ENCODE results near the gene ENTPD8. TPM values are rescaled to one million over a fixed set of nuclear protein-coding genes. Genes with fewer than 3 reads are reported as not detected.

Gene ENTPD8
- total RNA-seq, 4 donors from 2014 or later = not detected

DNA sequence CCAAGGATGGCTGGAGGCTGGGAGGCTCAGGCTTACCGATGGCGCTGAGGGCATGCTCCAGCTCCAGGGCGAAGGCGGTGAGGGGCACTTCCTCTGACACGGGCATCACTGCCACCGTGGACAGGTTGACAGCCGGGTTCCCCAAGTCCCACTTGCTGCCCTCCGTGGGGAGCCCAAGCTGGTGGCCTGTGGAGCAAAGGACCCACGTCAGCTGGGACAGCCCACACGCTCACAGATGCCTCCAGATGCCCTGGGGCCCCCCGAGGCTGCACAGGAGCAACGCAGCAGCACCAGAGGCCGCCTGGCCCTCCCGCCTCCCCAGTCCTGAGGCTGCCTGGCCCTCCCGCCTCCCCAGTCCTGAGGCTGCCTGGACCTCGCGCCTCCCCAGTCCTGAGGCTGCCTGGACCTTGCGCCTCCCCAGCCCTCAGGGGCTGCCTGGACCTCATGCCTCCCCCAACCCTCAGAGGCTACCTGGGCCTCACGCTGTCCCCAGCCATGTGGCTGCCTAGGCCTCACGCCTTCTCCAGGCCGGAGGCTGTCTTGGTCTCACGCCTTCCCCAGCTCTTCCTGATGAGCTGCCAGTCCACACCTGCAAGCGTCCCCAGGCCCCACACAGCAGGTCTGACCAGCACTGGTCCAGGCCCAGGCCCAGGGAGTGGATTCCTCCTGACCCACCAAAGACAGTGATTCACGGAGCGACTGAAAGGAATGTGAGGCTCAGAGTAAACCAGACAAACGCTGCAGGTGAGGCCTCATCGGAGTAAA lies 43.6 kb upstream of the ENTPD8 start:
- peaks cover 0 to 12% (median 4%) of the 10 kb centered on the region in 4 donors for H3K4me1 ChIP-seq
- H3K27ac ChIP-seq = no peak overlapping the region
- no peaks in the 10 kb centered on the region for H3K27me3 ChIP-seq
- TF ChIP-seq EP300 (IDR thresholded peaks at IDR 0.05) (no peak), POLR2A (IDR thresholded peaks at IDR 0.05) (no peak)
- TF ChIP-seq, protein P1, sequence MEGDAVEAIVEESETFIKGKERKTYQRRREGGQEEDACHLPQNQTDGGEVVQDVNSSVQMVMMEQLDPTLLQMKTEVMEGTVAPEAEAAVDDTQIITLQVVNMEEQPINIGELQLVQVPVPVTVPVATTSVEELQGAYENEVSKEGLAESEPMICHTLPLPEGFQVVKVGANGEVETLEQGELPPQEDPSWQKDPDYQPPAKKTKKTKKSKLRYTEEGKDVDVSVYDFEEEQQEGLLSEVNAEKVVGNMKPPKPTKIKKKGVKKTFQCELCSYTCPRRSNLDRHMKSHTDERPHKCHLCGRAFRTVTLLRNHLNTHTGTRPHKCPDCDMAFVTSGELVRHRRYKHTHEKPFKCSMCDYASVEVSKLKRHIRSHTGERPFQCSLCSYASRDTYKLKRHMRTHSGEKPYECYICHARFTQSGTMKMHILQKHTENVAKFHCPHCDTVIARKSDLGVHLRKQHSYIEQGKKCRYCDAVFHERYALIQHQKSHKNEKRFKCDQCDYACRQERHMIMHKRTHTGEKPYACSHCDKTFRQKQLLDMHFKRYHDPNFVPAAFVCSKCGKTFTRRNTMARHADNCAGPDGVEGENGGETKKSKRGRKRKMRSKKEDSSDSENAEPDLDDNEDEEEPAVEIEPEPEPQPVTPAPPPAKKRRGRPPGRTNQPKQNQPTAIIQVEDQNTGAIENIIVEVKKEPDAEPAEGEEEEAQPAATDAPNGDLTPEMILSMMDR (IDR thresholded peaks at IDR 0.05) = no peak
- no peaks in the 10 kb centered on the region for H3K9me3 ChIP-seq
- no peak overlapping the region for H3K4me3 ChIP-seq
- no peak for DNase-seq (ENCODE audit: low spot score in 2 of 2)
- H3K36me3 ChIP-seq = peaks cover 0 to 31% (median 0%) of the 10 kb centered on the region in 3 donors
- 88 to 91% methylated on average over 20 to 25 of the region's 27 CpGs for WGBS, 2 donors

DNA sequence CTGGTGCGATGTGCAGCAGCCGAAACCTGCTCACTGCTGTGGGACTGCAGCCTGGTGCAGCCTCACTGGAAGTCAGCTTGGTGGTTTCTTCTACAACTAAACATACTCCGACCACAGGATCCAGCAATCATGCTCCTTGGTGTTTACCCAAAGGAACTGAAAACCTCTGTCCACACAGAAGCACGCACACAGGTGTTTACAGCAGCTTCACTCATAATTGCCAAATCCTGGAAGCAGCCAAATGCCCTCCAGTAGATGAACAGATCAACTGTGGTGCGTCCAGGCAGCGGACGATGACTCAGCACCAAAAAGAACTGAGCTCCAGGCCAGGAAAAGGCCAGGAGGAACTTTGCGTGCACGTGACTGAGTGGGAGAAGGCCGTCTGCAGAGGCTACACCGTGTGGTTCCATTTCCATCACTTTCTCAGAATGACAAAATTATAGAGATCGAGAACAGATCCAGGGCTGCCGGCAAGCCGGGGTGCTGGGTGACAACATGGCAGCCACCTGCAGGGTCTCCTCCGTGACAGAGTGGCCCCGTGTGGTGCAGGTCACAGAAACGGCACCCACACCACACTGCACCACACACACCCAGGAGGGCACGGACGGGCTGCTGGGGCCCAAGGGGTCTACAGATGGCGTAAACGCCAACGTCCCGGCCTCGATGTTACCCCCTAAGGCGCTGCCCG lies 41.1 kb upstream of the ENTPD8 start:
- Histone ChIP-seq H3K4me3 (no peak overlapping the region), H3K4me1 (peaks cover 0 to 12% (median 4%) of the 10 kb centered on the region in 4 donors), H3K36me3 (peaks cover 0 to 34% (median 0%) of the 10 kb centered on the region in 3 donors), H3K9me3 (no peaks in the 10 kb centered on the region), H3K27ac (no peak overlapping the region), H3K27me3 (no peaks in the 10 kb centered on the region)
- TF ChIP-seq POLR2A (IDR thresholded peaks at IDR 0.05) (no peak), EP300 (IDR thresholded peaks at IDR 0.05) (peak in 1 of 2 donors; percentile 62)
- WGBS, 2 donors = 67 to 70% methylated on average over 24 to 26 of the region's 26 CpGs
- DNase-seq (ENCODE audit: low spot score in 2 of 2) = peak in 1 of 2 donors; percentile 67

DNA sequence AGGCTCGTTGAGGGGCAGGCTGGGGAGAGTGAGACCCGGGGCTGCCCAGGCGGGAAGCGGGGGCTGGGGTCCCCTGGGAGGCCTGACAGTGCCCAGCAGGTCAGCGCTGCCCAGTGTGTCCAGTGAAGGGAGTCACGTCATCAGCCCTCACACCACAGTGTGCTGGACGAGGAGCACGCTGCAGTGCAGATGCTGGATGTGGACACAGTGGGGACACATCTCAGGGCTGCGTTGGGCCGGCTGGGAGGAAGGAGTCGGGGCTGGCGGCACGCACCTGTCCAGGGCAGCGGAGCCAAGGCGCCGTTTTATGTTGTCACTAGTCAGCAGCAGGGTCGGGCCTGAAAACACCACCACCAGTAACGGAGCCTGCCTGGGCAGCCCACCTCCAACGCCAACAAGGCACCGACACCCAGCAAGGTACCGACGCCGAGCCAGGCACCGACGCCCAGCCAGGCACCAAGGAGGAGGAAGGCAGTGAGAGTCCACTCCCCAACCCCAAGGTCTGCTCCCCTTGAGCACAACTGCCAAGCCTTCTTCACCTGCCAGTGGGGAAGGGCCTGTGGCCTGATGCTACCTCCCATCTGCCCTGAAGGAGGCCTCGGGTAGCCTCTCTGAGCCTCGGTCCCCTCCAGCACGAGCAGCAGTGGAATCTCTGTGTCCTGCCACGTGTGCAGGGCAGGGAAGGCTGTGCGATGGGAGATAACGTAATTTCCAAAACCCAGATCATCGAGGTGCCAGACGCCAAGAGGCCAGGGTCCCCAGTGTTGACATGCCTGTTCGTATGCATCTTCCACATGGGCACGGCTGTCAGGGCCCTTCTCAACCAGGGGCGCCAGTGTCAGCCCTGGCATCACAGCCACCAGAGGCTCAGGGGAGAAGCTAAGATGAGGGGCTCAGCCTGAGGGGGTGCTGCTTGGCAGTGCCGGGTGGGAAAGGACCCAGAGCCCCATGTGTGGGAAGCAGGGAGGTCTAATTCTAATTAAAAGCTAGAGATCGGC lies 39.8 kb upstream of the ENTPD8 start:
- H3K9me3 ChIP-seq = peaks cover 0 to 11% (median 0%) of the 10 kb centered on the region in 4 donors
- H3K27me3 ChIP-seq = no peaks in the 10 kb centered on the region
- peaks cover 0 to 42% (median 0%) of the 10 kb centered on the region in 3 donors for H3K36me3 ChIP-seq
- H3K4me1 ChIP-seq = peaks cover 0 to 12% (median 4%) of the 10 kb centered on the region in 4 donors
- WGBS, 2 donors = 86 to 92% methylated on average over 26 to 34 of the region's 38 CpGs
- DNase-seq (ENCODE audit: low spot score in 2 of 2) = no peak
- TF ChIP-seq POLR2A (IDR thresholded peaks at IDR 0.05) = no peak
- no peak for TF ChIP-seq EP300 (IDR thresholded peaks at IDR 0.05)
- TF ChIP-seq, protein P1 (IDR thresholded peaks at IDR 0.05) = no peak
- no peak overlapping the region for H3K4me3 ChIP-seq
- H3K27ac ChIP-seq = no peak overlapping the region

DNA sequence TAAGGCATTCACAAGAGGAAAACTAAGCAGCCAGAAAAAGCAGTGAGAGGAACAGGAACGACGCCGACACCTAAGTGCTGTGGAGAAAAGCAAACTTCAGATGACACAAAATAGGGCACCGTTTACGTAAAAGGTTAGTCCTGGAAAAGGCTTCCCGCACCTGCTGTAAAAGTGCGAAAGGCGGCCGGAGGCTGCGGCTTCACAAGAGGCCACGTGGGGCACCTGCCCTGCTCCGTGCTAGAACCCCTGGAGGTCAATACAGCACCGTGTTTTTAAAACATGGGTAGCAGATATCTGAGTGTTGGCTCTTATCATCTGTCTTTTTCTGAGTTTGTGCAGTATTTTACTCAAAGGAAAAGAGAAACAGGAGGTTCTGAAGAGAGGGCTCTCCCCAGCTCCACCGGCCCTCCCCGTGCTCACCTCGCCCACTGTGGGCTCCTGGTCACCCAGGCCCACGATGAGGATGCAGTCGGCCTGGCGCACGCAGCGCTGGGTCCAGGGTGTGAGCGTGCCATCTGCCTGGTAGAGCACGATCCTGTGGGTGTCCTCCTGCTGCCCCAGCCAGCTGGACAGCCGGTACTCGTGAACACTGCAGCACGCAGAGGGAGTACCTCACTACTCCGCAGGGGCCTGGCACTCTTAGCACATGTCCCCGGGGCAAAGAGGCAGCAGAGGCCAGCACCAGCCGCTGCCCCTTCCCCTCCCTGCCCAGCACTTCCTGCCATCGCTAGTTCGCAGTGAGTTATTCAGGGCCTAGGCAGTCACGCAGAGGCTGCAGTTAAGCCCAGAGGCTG lies 38.9 kb upstream of the ENTPD8 start:
- H3K4me3 ChIP-seq = no peak overlapping the region
- H3K9me3 ChIP-seq = peaks cover 0 to 20% (median 2%) of the 10 kb centered on the region in 4 donors
- H3K27ac ChIP-seq = no peak overlapping the region
- WGBS, 2 donors = 79 to 82% methylated on average over 31 to 32 of the region's 32 CpGs
- TF ChIP-seq POLR2A (IDR thresholded peaks at IDR 0.05) = no peak
- TF ChIP-seq, protein P1 (IDR thresholded peaks at IDR 0.05) = no peak
- no peak for TF ChIP-seq EP300 (IDR thresholded peaks at IDR 0.05)
- H3K4me1 ChIP-seq = peaks cover 0 to 12% (median 4%) of the 10 kb centered on the region in 4 donors
- DNase-seq (ENCODE audit: low spot score in 2 of 2) = no peak
- peaks cover 0 to 51% (median 0%) of the 10 kb centered on the region in 3 donors for H3K36me3 ChIP-seq
- no peaks in the 10 kb centered on the region for H3K27me3 ChIP-seq
